HepG2 (cell line): ENCODE results near the gene TAF8. TPM values are rescaled to one million over a fixed set of nuclear protein-coding genes. Genes with fewer than 3 reads are reported as not detected.

Source experiments
- ELF1 ChIP-seq: sonication (generic); formaldehyde crosslinking; IDR thresholded peaks from 2 replicates; pipeline ENCODE4 v1.4.0; 2020; ENCODE audit warnings: missing genetic modification reagents
- ESRRA ChIP-seq: sonication (generic); formaldehyde crosslinking; IDR thresholded peaks from 2 replicates; pipeline ENCODE4 v1.5.1; 2020; ENCODE audit warnings: mild to moderate bottlenecking, low read depth, missing genetic modification reagents
- IRF9 ChIP-seq: sonication (generic); formaldehyde crosslinking; IDR thresholded peaks from 2 replicates; pipeline ENCODE4 v1.8.0; 2022; ENCODE audit warnings: missing genetic modification reagents, mild to moderate bottlenecking, borderline replicate concordance
- KLF13 ChIP-seq: sonication (generic); formaldehyde crosslinking; IDR thresholded peaks from 2 replicates; pipeline ENCODE4 v1.4.0; 2020; ENCODE audit warnings: mild to moderate bottlenecking, missing genetic modification reagents
- MLX ChIP-seq: IDR thresholded peaks from 2 replicates; pipeline ENCODE4 v1.6.1; 2016
- RAD21 ChIP-seq: fragments of 450-650 bp; formaldehyde crosslinking; IDR thresholded peaks from 2 replicates; pipeline ENCODE4 v1.5.0; 2020; ENCODE audit warnings: mild to moderate bottlenecking
- SKI ChIP-seq: fragments of 450-650 bp; IDR thresholded peaks from one replicate; pipeline ENCODE4 v1.6.1; 2018; ENCODE audit warnings: mild to moderate bottlenecking; ENCODE audit not compliant: partially characterized antibody
- TAF1 ChIP-seq: sonication (generic); formaldehyde crosslinking; IDR thresholded peaks from 2 replicates; pipeline ENCODE4 v1.4.0; 2020; ENCODE audit warnings: missing genetic modification reagents
- UBTF ChIP-seq: sonication (generic); formaldehyde crosslinking; IDR thresholded peaks from 2 replicates; pipeline ENCODE4 v1.4.0; 2020; ENCODE audit warnings: mild to moderate bottlenecking, missing genetic modification reagents
- ZMYM3 ChIP-seq: sonication (generic); formaldehyde crosslinking; IDR thresholded peaks from 2 replicates; pipeline ENCODE4 v1.5.1; 2020; ENCODE audit warnings: mild to moderate bottlenecking, missing genetic modification reagents
- ZNF124 ChIP-seq: sonication (generic); formaldehyde crosslinking; IDR thresholded peaks from 2 replicates; pipeline ENCODE4 v1.4.0; 2020; ENCODE audit warnings: missing genetic modification reagents
- ZNF441 ChIP-seq: sonication (generic); formaldehyde crosslinking; IDR thresholded peaks from 2 replicates; pipeline ENCODE4 v1.7.0; 2021; ENCODE audit warnings: missing genetic modification reagents, borderline replicate concordance
- ZNF562 ChIP-seq: sonication (generic); formaldehyde crosslinking; IDR thresholded peaks from 2 replicates; pipeline ENCODE4 v1.8.0; 2022; ENCODE audit warnings: missing genetic modification reagents, borderline replicate concordance
- ZNF710 ChIP-seq: sonication (generic); formaldehyde crosslinking; IDR thresholded peaks from 2 replicates; pipeline ENCODE4 v1.5.0; 2020; ENCODE audit warnings: mild to moderate bottlenecking, missing genetic modification reagents, borderline replicate concordance
- ZNF775 ChIP-seq: sonication (generic); formaldehyde crosslinking; IDR thresholded peaks from 2 replicates; pipeline ENCODE4 v1.4.0; 2020; ENCODE audit warnings: missing genetic modification reagents, mild to moderate bottlenecking, moderate library complexity, borderline replicate concordance
- ZSCAN21 ChIP-seq: sonication (generic); formaldehyde crosslinking; IDR thresholded peaks from 2 replicates; pipeline ENCODE4 v1.8.0; 2022; ENCODE audit warnings: mild to moderate bottlenecking, missing genetic modification reagents, moderate library complexity, borderline replicate concordance
- ZSCAN9 ChIP-seq: IDR thresholded peaks from 2 replicates; pipeline ENCODE4 v1.6.1; 2016; ENCODE audit warnings: borderline replicate concordance
- polyA plus RNA-seq, 8 experiments: library from polyadenylated mRNA; depleted of rRNA in 3 of 8; stranded (reverse) in 7 of 8; unstranded in 1 of 8; fragments of >200 nt; fragmentation: Illumina TruSeq in 4 of 8; extraction: Trizol in 4 of 8; gene quantifications; 2 replicates each; pipeline versions ENCODE4 v1.2.1 to v1.2.3, GENCODE V29; 2011 to 2016; ENCODE audit warnings: low read depth in 4 of 8, missing spikeins in 1 of 8, mixed read lengths in 1 of 8; ENCODE audit not compliant: insufficient read depth in 1 of 8
- total RNA-seq, 5 experiments: library from RNA; depleted of rRNA; stranded (reverse); fragments of >200 nt; fragmentation: Illumina TruSeq; extraction: Trizol; gene quantifications; 2 replicates each; pipeline ENCODE4 v1.2.3, GENCODE V29; 2016; ENCODE audit warnings: low read depth in 1 of 5
- TF ChIP-seq, protein P1 (sequence below): sonication (generic); formaldehyde crosslinking; IDR thresholded peaks from 2 replicates; pipeline ENCODE4 v1.5.0; 2020; ENCODE audit warnings: missing genetic modification reagents
- TF ChIP-seq, protein P2 (sequence below): sonication (generic); formaldehyde crosslinking; IDR thresholded peaks from 2 replicates; pipeline ENCODE4 v1.8.0; 2023; ENCODE audit warnings: mild to moderate bottlenecking, missing genetic modification reagents

TAF8 gene
- total and polyA plus RNA-seq, 2 of the 13 experiments (the other 11 are each of a cell fraction or from before 2014, with no cell fraction given), result 25.2 to 25.8 TPM

GRCh38 chr6:42118162-42119001, 68.1 kb downstream of the TAF8 start (continued):
- TF ChIP-seq ZNF710 (CRISPR knock-in tag) (peak; percentile 73; the same call in 1 of the 2 replicates), ZNF441 (CRISPR knock-in tag) (no peak), ZNF124 (peak; percentile 98; the same call in 1 of the 2 replicates), MLX (peak; percentile 18; the same call in 1 of the 2 replicates), ESRRA (CRISPR knock-in tag) (peak; percentile 76), UBTF (CRISPR knock-in tag) (peak; percentile 81), SKI (peak; percentile 53), ZMYM3 (CRISPR knock-in tag) (peak; percentile 68), KLF13 (CRISPR knock-in tag) (peak; percentile 47; the same call in 1 of the 2 replicates), TAF1 (peak; percentile 24; the same call in 1 of the 2 replicates), ELF1 (CRISPR knock-in tag) (peak; percentile 72), ZNF775 (CRISPR knock-in tag) (no peak), RAD21 (CRISPR knock-in tag) (0 out of 2 replicates have a peak, but pooled peaks have one; percentile 20), IRF9 (peak; percentile 88), ZSCAN9 (CRISPR knock-in tag) (peak; percentile 46; the same call in 1 of the 2 replicates), ZNF562 (CRISPR knock-in tag) (no peak), ZSCAN21 (peak; percentile 69; the same call in 1 of the 2 replicates)
- TF ChIP-seq, protein P1, sequence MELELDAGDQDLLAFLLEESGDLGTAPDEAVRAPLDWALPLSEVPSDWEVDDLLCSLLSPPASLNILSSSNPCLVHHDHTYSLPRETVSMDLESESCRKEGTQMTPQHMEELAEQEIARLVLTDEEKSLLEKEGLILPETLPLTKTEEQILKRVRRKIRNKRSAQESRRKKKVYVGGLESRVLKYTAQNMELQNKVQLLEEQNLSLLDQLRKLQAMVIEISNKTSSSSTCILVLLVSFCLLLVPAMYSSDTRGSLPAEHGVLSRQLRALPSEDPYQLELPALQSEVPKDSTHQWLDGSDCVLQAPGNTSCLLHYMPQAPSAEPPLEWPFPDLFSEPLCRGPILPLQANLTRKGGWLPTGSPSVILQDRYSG, result no peak
- TF ChIP-seq, protein P2, sequence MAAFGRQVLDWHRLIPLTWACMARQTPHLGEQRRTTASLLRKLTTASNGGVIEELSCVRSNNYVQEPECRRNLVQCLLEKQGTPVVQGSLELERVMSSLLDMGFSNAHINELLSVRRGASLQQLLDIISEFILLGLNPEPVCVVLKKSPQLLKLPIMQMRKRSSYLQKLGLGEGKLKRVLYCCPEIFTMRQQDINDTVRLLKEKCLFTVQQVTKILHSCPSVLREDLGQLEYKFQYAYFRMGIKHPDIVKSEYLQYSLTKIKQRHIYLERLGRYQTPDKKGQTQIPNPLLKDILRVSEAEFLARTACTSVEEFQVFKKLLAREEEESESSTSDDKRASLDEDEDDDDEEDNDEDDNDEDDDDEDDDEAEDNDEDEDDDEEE (CRISPR knock-in tag), result no peak
